OCI-LY3 (cell line): ENCODE results near the gene SIPA1.

ENCODE experiments used
- CTCF ChIP-seq: fragments of 200-600, 300-600 bp; sonication (generic); IDR thresholded peaks from 2 replicates; pipeline ENCODE4 v1.5.1; 2014; ENCODE audit warnings: antibody characterized with exemption, low read length, low read depth
- EZH2phosphoT487 ChIP-seq: fragments of 200-600 bp; shearing (Covaris generic); IDR thresholded peaks from 2 replicates; pipeline ENCODE4 v1.6.1; 2018; ENCODE audit warnings: antibody characterized with exemption, mixed run types, low read depth

- TF ChIP-seq CTCF (no peak), EZH2phosphoT487 (no peak)
Observed at GRCh38 chr11:65617136-65617850, 20.6 kb upstream of the SIPA1 start.
